Esophagus muscularis mucosa (tissue), 4 donors: ENCODE data around the gene RNPS1.

Source experiments
- CTCF ChIP-seq, 3 experiments: fragments of 200-600 bp in 2 of 3; fragments of 450-650 bp in 1 of 3; sonication (generic) in 2 of 3; IDR thresholded peaks; one replicate each; pipeline ENCODE4 v1.5.1; 2017 to 2019; ENCODE audit warnings: antibody characterized with exemption in 3 of 3, mild to moderate bottlenecking in 2 of 3, moderate library complexity in 1 of 3
- EP300 ChIP-seq: sonication (generic); formaldehyde crosslinking; IDR thresholded peaks from one replicate; pipeline ENCODE4 v1.6.1; 2017; ENCODE audit warnings: antibody characterized with exemption
- POLR2A ChIP-seq: fragments of 450-650 bp; IDR thresholded peaks from one replicate; pipeline ENCODE4 v1.6.1; 2017; ENCODE audit warnings: antibody characterized with exemption, moderate library complexity, mild to moderate bottlenecking, low read depth

- TF ChIP-seq CTCF (IDR thresholded peaks at IDR 0.05) (no peak), POLR2A (no peak), EP300 (no peak)
Observed at GRCh38 chr16:2244926-2245795, 22.8 kb downstream of the RNPS1 start.
